Ramos (cell line): ENCODE data around the gene BZW2.

Experiments used
- in situ Hi-C: fragments of 300-500 bp; cut with MboI; formaldehyde crosslinking; loops from one replicate; pipeline ENCODE4 v1.14.3; 2022; ENCODE audit warnings: low sequenced_read_pairs; ENCODE audit not compliant: unreplicated experiment

The BZW2 gene

DNA sequence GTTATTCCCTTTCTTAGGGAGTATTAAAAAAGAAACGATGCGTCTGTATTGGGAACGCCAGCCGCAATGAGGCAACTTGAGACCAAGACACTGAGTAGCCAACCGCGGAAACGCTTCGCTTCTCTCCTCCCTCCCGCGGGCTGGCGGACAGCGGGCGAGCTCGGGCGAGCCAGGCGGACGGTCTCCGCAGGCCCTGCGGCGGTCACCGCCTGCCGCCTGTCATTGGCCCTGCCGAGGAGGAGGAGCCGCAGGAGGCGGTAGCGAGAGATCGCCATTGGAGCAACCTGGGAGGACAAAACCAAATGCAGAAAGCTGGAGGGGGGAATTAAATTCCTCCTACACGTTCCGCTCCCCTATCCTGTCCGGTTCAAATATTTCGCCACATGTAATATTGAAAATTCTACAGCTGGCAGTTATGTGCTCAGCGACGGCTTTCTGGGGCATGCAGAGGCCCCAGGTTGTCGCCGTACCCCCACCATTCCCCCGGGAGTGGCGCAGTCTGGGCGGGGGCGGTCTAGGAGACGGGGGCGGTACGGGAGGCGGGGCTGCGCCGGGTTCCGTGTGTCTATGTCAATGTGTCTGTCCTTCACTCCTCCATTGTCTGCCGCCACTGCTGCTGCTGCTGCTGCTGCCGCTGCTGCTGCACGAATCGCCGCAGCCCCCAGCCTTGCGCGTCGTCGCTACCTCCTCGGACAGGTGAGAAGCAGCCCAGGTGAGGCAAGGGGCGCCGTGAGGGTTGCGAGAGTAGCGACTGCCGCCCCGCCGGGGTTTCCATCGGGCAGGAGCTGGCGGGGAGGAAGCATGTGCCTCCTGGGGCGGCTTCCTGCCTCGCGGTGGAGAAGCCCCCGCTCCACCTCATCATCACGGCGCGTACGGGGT, at the start of gene BZW2, which contains the start of gene ANKMY2:
Gene BZW2 (plus strand): TSS at position 589 of the 879 bp plus-strand sequence. CDS start 19,263 bp downstream, outside the sequence.
Gene ANKMY2 (minus strand): TSS at position 162 of the 879 bp plus-strand sequence. CDS start 181 bp downstream, outside the sequence.
- in situ Hi-C loops: no loop called here

DNA sequence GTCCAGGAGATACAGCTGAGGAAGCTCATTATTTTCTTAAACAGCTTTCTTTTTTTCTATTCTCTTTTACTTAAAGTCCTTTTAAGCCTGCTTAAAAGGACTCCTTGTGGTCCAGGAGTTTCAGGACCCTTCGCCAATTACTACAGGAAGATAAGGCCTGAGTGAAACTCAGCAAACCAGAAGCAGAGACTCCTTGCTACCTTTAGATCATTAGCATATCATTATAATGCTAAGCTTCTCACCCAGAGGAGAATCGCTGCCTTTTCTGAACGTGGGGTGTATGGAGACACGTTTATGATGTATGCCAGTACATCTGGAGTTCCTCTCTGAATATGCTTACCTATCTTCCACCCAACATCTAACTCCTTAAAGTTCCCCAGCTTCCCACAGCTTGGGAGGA, 48.0 kb upstream of the BZW2 start:
- in situ Hi-C loops: loop anchor here (25.0 kb wide), 1 partner anchor 314 kb away; no protein-coding TSS in a partner anchor

DNA sequence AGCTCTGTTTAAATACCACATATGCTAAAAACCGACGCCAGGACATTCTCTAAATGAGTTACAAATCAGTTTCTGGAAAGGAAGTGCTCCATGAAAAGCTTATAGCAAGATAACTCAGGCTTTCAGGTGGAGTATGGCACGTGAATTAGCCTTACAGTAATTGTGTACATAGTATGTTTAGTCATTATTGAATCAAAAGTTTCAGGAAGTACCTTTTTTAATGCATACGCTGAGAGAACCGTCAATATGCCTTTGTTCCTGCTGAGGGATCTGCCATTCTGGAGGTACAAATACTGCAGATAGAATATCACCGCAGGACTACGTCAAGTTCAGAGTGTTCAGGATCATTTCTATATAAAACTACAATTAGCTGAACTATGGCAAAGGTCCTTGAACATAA, 46.1 kb upstream of the BZW2 start:
- in situ Hi-C loops: loop anchor here (25.0 kb wide), 1 partner anchor 312 kb away; no protein-coding TSS in a partner anchor

DNA sequence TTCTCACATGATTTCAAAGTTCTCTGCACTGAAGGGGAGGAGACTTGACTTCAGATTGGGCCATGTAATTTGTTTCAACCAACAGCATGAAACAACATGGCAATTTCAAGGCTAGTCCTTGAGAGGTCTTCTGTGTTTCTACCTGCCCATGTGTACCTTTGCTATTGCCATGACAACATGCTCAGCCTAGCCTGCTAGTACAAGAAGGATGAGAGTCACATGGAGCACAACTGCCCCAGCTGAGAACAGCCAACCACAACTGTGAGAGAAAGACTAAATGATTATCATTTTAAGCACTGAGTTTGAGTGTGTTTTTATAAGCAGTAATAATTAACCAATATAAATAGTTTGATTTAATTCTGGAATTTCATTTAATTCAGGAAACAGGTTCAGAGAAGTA, 42.3 kb upstream of the BZW2 start:
- in situ Hi-C loops: no loop called here

DNA sequence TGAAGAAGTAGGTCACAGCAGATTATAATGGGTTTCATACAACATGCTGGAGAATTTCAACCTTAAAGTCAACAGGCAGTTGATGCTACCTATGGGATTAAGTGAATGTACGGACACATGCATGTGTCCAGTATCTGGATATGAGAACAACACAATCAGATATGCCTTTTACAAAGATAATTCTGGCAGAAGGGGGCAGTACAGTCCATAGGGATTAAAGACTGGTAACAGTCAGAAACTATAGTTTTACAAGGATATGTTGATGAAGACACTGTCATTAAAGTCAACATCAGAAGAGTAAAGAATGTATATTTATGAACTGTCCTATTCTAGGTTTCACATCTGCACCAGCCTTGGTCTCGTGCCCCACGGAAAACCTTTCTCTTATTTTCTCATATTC, 41.9 kb upstream of the BZW2 start:
- in situ Hi-C loops: no loop called here

DNA sequence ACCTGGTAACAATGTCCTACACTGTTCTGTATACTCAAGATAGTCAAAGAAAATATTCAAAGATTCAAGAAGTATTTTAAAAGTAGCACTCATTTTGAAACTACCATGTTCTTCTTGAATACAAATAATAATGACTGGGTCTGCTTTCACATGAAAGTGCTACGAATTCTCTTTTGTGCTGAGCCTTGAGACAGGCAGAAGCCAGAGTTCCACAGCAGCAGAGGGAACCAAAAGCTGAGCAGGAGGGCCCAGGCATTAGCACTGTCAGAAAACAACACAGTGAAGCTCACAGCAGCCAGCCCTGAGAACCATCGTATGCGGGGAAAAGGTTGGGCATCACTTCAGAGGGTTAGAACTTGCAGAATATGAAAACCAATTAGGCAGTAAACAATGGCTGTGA, 39.3 kb upstream of the BZW2 start:
- in situ Hi-C loops: no loop called here

DNA sequence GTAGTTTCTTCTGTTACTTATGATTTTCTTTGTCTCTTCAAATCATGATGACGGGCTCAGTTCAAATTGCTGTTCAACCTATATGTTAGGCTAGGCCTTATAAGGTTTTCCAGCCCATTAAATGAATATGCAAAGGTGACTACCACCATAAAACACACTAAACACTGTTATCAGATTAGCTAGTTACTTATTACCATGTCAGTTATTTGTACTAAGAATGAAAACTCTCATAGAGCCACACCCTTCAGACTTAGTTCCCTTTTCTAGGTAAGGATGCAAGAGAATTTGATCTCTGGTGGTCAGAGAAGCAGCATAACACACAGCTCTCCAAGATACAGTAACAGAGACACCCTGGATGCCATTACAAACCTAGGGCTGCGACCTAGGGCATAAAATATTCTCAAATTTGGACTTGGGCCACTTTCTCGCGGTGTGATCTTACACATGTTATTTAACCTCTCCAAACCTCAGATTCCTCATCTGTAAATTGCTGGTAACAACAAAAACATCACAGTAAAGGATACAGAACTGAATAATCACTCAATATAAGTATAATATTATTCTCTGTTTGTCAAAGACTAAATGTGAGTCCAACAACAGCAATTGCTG, 36.0 kb upstream of the BZW2 start:
- in situ Hi-C loops: no loop called here

DNA sequence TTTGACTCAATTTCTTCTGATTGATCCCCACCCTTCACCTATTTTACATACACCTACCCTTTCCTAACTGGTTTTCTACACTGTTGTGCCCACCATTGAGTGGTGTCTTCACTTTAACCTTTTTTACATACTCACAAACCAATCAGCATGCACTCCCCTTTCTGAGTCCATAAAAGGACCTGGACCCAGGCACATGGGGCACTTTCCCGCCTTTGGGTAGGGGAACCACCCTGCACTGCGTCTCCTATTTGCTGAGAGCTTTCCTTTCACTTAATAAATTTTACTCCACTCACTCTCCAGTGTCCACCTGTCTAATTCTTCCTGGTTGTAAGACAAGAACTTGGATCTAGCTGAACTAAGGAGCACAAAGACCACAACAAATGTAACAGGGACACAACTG, 34.3 kb upstream of the BZW2 start:
- in situ Hi-C loops: no loop called here

DNA sequence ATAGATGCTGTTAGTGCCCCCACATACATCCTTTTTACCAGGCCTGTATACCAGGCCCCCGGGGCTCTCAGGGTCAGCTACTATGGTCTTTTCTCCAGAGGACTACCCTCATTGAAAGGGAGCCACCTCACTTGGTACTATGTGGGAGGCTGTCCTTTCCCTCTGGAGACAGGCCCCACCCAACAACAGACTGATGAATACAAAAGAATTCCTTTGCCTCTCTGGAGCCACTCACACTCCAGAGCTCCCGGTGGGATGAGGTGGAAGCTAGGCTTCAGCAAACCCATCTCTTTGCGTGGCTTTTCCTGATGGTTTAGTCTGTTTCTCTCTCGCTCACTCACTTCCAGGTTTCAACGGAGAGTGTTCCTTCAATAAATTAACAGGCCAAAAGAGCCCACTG, 30.8 kb upstream of the BZW2 start:
- in situ Hi-C loops: no loop called here

DNA sequence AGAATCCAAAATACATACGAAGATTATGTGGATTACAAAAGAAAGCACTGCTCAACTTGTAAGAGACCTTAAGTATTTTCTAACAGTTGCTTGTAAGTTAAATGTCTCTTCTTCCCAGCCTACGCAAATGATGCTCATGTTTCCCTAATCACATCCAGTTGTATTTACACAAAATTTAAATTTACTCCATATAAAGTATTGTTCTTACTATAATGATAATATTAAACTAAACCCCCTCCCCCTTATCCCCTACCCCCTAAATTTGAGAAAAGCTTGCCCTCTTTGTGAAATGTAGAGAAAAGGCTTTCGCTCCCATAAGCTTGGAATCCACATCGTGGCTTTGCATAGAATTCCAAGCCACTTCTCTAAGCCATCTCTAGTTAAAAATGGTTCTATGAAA, 29.9 kb upstream of the BZW2 start:
- in situ Hi-C loops: no loop called here

DNA sequence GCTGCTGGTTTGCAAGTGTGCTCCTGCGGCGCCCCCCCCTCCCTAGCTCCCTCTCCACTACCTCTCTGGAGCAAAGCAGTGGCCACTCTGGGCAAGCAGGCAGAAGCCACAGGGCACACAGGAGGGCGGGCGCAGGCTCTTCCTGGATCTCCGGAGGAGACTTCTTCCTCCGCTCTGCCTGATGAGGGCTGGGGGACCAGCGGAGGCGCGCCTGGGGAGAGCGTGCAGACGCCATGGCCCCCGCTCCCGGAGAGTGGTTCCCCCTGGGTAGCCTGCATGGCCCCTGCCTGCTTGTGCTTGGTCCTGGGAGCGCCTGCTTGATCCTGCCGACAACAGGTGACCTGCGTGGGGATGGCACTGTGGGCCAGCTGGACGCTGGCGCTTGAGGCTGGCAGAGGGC, 29.4 kb upstream of the BZW2 start:
- in situ Hi-C loops: no loop called here

DNA sequence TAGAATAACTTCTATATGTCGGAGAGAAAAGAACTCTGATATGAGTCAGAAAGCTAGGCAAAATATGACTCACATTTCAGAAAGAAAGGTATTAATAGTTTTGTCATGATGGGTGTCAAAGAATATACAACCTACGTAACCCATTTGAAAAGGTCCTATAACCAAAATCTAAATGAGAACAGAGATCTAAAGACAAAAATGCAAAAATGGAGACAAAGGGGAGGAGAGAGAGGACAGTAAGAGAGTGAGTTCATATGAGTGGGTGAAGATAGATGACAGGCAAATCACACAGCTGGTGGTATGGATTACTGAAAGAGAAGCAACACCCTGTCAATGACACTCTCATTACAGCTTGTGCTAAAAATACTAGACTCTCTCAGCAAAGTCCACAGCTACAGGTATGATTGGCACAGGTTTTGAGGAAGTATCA, 26.0 kb upstream of the BZW2 start:
- in situ Hi-C loops: no loop called here

DNA sequence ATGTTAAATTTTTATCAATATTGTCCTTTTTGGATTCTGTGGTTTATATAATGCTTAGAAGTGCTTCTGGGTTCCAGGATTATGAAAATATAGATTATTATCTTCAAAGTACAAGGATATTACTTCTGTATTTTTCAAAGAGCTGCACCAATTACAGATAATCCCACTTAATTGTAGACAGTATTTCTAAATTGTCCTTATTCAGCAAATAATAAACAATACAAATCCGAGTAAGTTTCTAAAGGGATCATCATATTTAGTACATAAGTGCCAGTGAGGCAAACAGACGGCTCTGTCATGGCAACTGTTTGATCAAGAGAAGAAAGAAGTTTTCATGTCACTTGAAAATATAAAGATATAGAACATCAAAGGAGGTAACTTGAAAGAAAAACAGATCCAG, 19.6 kb upstream of the BZW2 start:
- in situ Hi-C loops: no loop called here

DNA sequence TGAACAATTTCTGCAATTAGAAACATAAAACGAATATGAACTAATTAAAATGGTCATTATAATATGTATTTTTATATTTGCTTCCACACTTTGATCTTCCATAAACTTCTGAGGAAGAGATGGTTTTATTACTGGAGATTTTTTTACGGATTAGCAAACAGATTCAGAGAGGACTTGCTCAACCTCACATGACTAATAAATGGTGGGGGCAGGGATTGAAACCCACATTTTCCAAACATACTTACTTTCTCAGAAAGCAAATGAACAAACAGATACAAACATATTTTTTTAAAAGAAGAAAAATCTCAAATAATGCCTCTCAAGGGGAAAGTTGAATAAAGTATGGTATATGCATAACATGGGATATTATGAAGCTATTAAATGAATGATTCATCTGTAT, 18.7 kb upstream of the BZW2 start:
- in situ Hi-C loops: no loop called here

DNA sequence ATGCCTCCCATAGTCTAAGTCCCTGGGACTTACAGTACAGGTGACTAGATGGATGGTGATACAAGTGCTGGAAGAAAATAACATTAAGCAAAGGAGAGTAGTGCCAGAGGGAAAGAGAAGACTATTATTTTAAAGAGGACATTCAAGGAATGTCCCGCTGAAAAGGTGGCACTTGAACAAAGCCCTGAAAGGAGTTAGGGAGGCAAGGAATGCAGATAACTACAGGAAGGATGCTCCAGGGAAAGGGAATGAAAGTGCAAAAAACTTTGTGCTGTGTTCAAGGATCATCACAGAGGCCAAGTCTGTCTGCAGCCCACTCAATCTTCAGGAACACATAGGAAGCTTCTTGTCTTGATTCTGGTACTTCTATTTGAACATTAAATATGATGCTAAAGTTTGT, 15.3 kb upstream of the BZW2 start:
- in situ Hi-C loops: no loop called here

DNA sequence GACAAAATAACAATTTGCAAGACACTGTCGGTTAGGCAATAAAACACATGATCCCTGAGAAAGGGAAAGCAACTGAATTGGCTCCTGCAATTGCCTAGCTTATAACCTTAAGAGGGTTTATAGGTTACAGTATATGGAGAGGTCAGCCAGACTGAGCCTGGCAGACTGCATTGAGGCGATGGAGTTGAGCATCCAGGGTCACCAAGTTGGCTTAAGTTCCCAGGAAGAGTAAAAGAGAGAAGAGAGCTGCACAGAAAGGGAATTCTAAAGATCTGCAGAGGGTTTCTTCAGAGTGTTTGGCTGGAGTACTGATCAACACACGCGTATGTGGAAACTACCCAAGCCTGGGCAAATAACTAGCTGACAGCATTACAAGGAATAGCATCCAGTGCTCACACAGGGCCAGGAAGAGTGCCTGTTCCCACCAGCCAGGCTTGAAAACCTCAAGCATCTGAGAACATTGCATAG, 11.7 kb upstream of the BZW2 start:
- in situ Hi-C loops: no loop called here

DNA sequence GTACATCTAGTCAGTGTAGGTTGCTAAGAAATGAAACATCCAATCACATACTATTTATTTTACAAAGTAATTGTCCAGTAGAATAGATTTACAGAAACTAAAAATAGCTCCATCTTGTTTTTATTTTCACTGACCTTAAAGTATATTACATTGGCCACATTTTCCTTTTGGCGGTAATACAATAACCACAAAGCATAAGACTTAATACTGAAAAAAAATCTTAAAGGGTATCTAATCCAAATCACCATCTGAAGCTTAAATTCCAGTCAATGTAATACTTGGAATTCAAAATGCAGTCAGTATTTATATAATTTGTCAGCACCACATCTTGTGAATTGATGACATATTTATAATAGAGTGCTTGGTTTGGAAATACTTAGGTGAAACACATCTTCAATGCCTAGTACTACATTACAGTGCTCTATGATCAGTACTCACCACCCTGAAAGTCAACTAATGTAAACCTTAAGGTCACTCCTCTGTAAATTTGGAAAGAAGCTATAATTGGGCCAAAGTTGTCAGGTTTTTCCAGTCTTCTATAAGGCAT, 9.4 kb upstream of the BZW2 start:
- in situ Hi-C loops: no loop called here

DNA sequence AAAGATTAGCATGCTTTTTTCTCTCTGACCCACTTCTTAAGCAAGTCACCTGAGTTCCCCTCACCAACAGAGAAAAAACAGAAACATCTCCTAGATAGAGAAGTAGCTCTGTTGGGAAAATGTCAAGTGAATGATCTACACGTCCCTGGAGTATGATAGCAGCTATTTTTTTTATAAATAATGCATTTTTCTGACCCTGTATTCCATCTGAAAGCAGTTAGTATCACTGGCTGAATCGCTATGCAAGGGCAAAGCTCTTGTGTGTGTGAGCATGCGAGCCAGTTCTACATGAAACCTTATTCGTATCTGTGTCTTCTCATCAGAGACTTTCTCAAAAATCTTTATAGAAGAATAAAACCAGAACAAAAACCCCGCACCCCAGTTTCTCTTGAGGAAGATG, 8.6 kb upstream of the BZW2 start:
- in situ Hi-C loops: no loop called here

DNA sequence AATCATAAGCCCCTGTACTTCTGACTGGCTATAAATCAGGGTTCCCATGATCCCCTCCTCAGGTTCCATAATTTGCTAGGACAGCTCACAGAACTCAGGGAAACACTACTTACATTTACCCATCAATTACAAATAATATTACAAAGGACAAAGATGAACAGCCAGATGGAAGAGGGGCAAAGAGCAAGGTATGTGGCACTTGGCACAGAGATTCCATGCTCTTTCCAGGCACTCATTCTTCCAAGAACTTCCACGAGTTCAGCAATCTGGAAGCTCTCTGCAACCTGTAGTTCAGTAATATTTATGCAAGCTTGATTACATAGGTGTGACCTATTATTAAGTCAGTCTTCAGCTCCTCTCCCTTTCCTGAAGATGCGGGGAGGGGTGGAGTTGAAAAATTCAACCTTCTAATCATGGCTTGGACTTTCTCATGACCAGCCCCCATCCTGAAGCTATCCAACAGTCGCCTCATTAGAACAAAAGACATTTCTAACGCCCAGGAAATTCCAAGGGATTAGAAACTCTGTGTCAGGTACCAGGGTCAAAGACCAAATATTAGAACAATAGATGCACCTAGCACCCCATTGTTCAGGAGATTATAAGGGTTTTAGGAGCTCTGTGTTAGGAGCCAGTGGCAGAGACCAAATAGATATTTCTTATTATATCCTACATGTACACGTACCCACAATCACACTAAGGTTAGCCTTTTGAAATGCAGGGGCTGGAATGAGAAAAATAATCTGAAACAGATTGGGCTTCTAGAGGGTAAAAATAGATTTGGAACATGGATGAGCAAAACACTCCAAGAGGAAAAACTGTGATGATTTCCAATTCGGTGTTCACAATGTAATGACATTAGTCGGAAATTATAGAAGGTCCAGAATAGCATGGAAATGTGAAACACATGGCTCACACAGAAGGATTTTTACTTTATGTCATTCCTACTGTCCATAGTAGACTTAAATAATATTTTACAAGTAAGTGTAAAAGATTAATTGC, 7.4 kb upstream of the BZW2 start:
- in situ Hi-C loops: no loop called here

DNA sequence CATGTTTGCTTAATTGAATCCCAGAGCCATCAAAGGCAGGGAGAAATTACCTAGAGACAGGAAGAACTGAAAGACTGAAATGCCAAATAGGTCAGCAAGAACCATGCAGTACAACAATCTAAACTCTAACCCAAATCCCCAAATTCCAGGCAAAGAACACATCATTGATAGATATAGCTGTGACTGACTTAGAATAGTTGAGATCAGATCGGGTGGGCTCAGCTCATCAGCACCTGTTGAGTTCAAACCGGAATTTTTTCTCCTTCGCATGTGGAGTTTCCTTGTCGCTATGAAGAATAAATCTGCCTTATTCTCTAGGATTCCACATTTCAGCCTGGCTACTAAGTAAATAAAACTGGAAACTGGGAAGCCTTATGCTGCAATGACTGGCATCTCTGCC, 1.8 kb upstream of the BZW2 start:
- in situ Hi-C loops: no loop called here
